Measurements from ENCODE around the gene SREBF2. TPM values are rescaled to one million over a fixed set of nuclear protein-coding genes. Genes with fewer than 3 reads are reported as not detected.

SREBF2 gene
- total and polyA plus RNA-seq, 9 of the 15 experiments (the other 6 are each of a cell fraction or from before 2014, with no cell fraction given), result 1.1 to 84.2 (median 26.9) TPM

GRCh38 chr22:41844036-41844435 lies 11.1 kb downstream of the SREBF2 start:
- no TSS peak for BruUV-seq (replicated peaks)
- CTCF ChIA-PET (ENCODE audit: low intra/inter-chr PET ratio), result no interaction called here
- no peak for FAIRE-seq
- Histone ChIP-seq H3K27ac (ENCODE audit: extremely low read depth, low read depth, low read length) (0 out of 3 replicates have a peak overlapping the region, but pooled peaks have one; percentile 20), H2AFZ (ENCODE audit: low read depth, low read length) (no peak overlapping the region), H3K9ac (ENCODE audit: insufficient read depth in 1 of 2, low read depth in 2 of 2, low read length in 2 of 2) (no peak overlapping the region), H3K79me2 (ENCODE audit: control insufficient read depth, insufficient read depth, low read length) (peaks cover 98% of the 10 kb centered on the region), H3K9me1 (ENCODE audit: control insufficient read depth, insufficient read depth, low read length) (peaks cover 26% of the 10 kb centered on the region), H3K27me3 (ENCODE audit: control insufficient read depth in 2 of 2, insufficient read depth in 2 of 2, low read length in 2 of 2) (no peaks in the 10 kb centered on the region), H4K20me1 (replicated peaks; ENCODE audit: control insufficient read depth, insufficient read depth, low read length) (peaks cover 70% of the 10 kb centered on the region), H3K4me2 (ENCODE audit: insufficient read depth, low read length) (peak overlapping the region; percentile 3; the same call in 1 of the 2 replicates), H3K4me3 (no peak overlapping the region), H3K9me3 (replicated peaks; ENCODE audit: control insufficient read depth, insufficient read depth, low read depth, low read length) (no peaks in the 10 kb centered on the region), H3K36me3 (ENCODE audit: control insufficient read depth, insufficient read depth, low read length) (peaks cover 59% of the 10 kb centered on the region), H3K4me1 (replicated peaks in 1 of 2; ENCODE audit: control insufficient read depth in 2 of 2, insufficient read depth in 2 of 2, low read length in 2 of 2) (peaks cover 22 to 71% of the 10 kb centered on the region in 2 experiments)
- POLR2A ChIA-PET, result interaction anchor here (0.5 to 5.1 kb wide), 7 partner anchors 8 to 464 kb away, joined by 3 to 34 read pairs (median 3); partner anchors contain the start of gene SREBF2
- intact Hi-C loops (cut with micrococcal nuclease), result no loop called here
- no peak for DNase-seq (ENCODE audit: extremely low read depth in 1 of 4, low spot score in 3 of 4)
- no peak for ATAC-seq
- WGBS (ENCODE audit: insufficient coverage, low coverage, missing lambda C conversion rate), result no CpG with 5 or more reads among the region's 1 CpG
- TF ChIP-seq SPI1 (IDR thresholded peaks at IDR 0.05; ENCODE audit: borderline replicate concordance, low read depth, low read length), result peak; percentile 16; the same call in 1 of the 2 replicates
- no peak for TF ChIP-seq ZNF384 (IDR thresholded peaks at IDR 0.05; ENCODE audit: low read depth, low read length)
- in situ Hi-C loops (cut with MboI), result no loop called here

GRCh38 chr22:41844513-41844912 lies 11.6 kb downstream of the SREBF2 start:
- H3K4me2 ChIP-seq (ENCODE audit: insufficient read depth, low read length), result peak overlapping the region; percentile 3; the same call in 1 of the 2 replicates
- intact Hi-C loops (cut with micrococcal nuclease) (no loop called here), in situ Hi-C loops (cut with MboI) (no loop called here)
- H3K9me3 ChIP-seq (replicated peaks; ENCODE audit: control insufficient read depth, insufficient read depth, low read depth, low read length), result no peaks in the 10 kb centered on the region
- 32% methylated on average over 2 of the region's 3 CpGs for WGBS (ENCODE audit: insufficient coverage, low coverage, missing lambda C conversion rate)
- peaks cover 66% of the 10 kb centered on the region for H4K20me1 ChIP-seq (replicated peaks; ENCODE audit: control insufficient read depth, insufficient read depth, low read length)
- ChIA-PET CTCF (ENCODE audit: low intra/inter-chr PET ratio) (no interaction called here), POLR2A (interaction anchor here (0.9 to 5.1 kb wide), 3 partner anchors 9 to 13 kb away, joined by 3 to 34 read pairs (median 4); partner anchors contain the start of gene SREBF2)
- H3K79me2 ChIP-seq (ENCODE audit: control insufficient read depth, insufficient read depth, low read length), result peaks cover 98% of the 10 kb centered on the region
- DNase-seq (ENCODE audit: extremely low read depth in 1 of 4, low spot score in 3 of 4) (peak in 1 of 4 experiments; percentile 24), FAIRE-seq (no peak), ATAC-seq (0 out of 3 replicates have a peak, but pooled peaks have one; percentile 5)
- peaks cover 22 to 66% of the 10 kb centered on the region in 2 experiments for H3K4me1 ChIP-seq (replicated peaks in 1 of 2; ENCODE audit: control insufficient read depth in 2 of 2, insufficient read depth in 2 of 2, low read length in 2 of 2)
- peaks cover 58% of the 10 kb centered on the region for H3K36me3 ChIP-seq (ENCODE audit: control insufficient read depth, insufficient read depth, low read length)
- H3K9ac ChIP-seq (ENCODE audit: insufficient read depth in 1 of 2, low read depth in 2 of 2, low read length in 2 of 2), result peak overlapping the region in 1 of 2 experiments; percentile 46; a peak in 1 of 4 replicates
- H3K27me3 ChIP-seq (ENCODE audit: control insufficient read depth in 2 of 2, insufficient read depth in 2 of 2, low read length in 2 of 2), result no peaks in the 10 kb centered on the region
- TF ChIP-seq MYC (IDR thresholded peaks at IDR 0.05; ENCODE audit: low read depth, low read length) (peak; percentile 39; the same call in 1 of the 2 replicates), MYC (CRISPR knock-in tag; IDR thresholded peaks at IDR 0.05; ENCODE audit: borderline replicate concordance, low read depth) (no peak), ZNF766 (CRISPR knock-in tag; conservative IDR thresholded peaks at IDR 0.05) (no peak), ATF4 (CRISPR knock-in tag; IDR thresholded peaks at IDR 0.05) (no peak), ADNP (tag; IDR thresholded peaks at IDR 0.05) (0 out of 2 replicates have a peak, but pooled peaks have one; percentile 6)
- peaks cover 21% of the 10 kb centered on the region for H3K9me1 ChIP-seq (ENCODE audit: control insufficient read depth, insufficient read depth, low read length)
- no TSS peak for BruUV-seq (replicated peaks)
- H2AFZ ChIP-seq (ENCODE audit: low read depth, low read length), result no peak overlapping the region
- peak overlapping the region; percentile 20; the same call in 1 of the 3 replicates for H3K27ac ChIP-seq (ENCODE audit: extremely low read depth, low read depth, low read length)
- H3K4me3 ChIP-seq, result no peak overlapping the region
